AG04450 (cell line): Measurements from ENCODE around the gene ERP44. TPM values are rescaled to one million over a fixed set of nuclear protein-coding genes. Genes with fewer than 3 reads are reported as not detected.

Experiments used
- CTCF ChIA-PET: fragments of 300-600, 350-600 bp; formaldehyde crosslinking; extraction: SDS; loops from one replicate; lab custom pipeline; 2022; ENCODE audit warnings: antibody characterized with exemption, inconsistent platforms; lab: Charles Lee
- POLR2A ChIA-PET: fragments of 350-600 bp; formaldehyde crosslinking; extraction: SDS; loops from one replicate; lab custom pipeline; 2021; ENCODE audit warnings: antibody characterized with exemption, inconsistent platforms; lab: Yijun Ruan, JAX
- DNase-seq: peaks from one replicate; pipeline ENCODE4 v3.0.0-alpha.2; 2011; ENCODE audit warnings: low read depth, low spot score
- H3K27ac ChIP-seq: one replicate; pipeline ENCODE4 v1.5.1; 2012; ENCODE audit warnings: low read depth, low read length, control low read depth
- H3K27me3 ChIP-seq: one replicate; pipeline ENCODE4 v1.6.0; 2012; ENCODE audit warnings: low read length; ENCODE audit not compliant: control insufficient read depth, insufficient read depth
- H3K4me3 ChIP-seq: 2 replicates; pipeline ENCODE4 v1.5.1; 2011; ENCODE audit warnings: mild to moderate bottlenecking, low read depth, low read length, control low read depth
- H3K9me3 ChIP-seq: 2 replicates; pipeline ENCODE4 v1.5.1; 2012; ENCODE audit warnings: low read length; ENCODE audit not compliant: control insufficient read depth, insufficient read depth
- polyA plus RNA-seq: library from polyadenylated mRNA; depleted of rRNA; stranded (reverse); fragments of >200 nt; gene quantifications from 2 replicates; pipeline ENCODE4 v1.2.3, GENCODE V29; 2011
- TF ChIP-seq, protein P1 (sequence below): IDR thresholded peaks from 2 replicates; pipeline ENCODE4 v1.5.1; 2011; ENCODE audit warnings: low read depth, low read length, control low read depth, inconsistent platforms

ERP44 gene
- polyA plus RNA-seq, 1 experiment = 28.0 TPM

DNA sequence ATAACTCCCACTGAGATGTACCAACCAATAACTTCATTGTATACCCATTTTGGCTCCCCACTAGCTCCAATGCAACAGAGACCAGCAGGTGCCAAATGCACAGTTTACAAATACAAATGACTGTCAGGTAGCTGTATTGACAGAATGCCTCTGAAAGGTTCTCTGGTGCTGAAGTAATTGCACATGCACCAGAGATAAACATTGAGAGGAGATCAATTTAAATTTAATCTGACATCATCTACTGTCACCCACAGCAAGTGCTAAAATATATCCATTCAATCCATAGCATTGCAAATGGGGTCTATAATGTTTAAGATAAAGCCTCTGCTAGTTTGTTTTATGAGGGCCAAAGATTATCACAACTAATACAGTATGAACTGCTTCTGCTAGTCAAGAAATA, 112.2 kb downstream of the ERP44 start:
- H3K9me3 ChIP-seq = peaks cover 9% of the 10 kb centered on the region
- H3K27ac ChIP-seq = no peak overlapping the region
- TF ChIP-seq, protein P1, sequence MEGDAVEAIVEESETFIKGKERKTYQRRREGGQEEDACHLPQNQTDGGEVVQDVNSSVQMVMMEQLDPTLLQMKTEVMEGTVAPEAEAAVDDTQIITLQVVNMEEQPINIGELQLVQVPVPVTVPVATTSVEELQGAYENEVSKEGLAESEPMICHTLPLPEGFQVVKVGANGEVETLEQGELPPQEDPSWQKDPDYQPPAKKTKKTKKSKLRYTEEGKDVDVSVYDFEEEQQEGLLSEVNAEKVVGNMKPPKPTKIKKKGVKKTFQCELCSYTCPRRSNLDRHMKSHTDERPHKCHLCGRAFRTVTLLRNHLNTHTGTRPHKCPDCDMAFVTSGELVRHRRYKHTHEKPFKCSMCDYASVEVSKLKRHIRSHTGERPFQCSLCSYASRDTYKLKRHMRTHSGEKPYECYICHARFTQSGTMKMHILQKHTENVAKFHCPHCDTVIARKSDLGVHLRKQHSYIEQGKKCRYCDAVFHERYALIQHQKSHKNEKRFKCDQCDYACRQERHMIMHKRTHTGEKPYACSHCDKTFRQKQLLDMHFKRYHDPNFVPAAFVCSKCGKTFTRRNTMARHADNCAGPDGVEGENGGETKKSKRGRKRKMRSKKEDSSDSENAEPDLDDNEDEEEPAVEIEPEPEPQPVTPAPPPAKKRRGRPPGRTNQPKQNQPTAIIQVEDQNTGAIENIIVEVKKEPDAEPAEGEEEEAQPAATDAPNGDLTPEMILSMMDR = no peak
- no peak for DNase-seq
- H3K27me3 ChIP-seq = no peaks in the 10 kb centered on the region
- H3K4me3 ChIP-seq = no peak overlapping the region
- POLR2A ChIA-PET = no interaction called here
- CTCF ChIA-PET = interaction anchor here (1.2 kb wide), 1 partner anchor 42 kb away, joined by 4 read pairs; no protein-coding TSS in a partner anchor

DNA sequence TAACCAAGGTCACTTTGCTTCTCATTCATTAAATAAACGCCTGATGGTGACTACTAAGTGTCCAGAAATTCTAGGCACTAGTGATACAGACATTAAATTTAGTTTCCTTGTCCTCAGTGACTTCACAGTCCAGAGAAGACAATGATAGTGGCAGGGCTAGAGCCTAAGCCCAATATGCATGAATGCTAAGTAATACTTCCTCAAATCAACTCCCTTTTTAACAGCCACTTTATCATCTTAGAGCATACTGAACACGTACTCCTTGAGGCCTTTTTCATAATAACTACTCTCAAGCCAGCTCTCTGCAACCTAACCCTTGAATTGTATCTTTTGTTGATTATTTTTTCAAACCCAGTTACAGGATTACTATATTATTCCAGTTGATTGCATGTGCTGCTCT, 118.2 kb downstream of the ERP44 start:
- H3K9me3 ChIP-seq = no peaks in the 10 kb centered on the region
- H3K4me3 ChIP-seq = no peak overlapping the region
- ChIA-PET CTCF (interaction anchor here (0.5 kb wide), 1 partner anchor 67 kb away, joined by 3 read pairs; no protein-coding TSS in a partner anchor), POLR2A (no interaction called here)
- H3K27ac ChIP-seq = no peak overlapping the region
- no peaks in the 10 kb centered on the region for H3K27me3 ChIP-seq
- TF ChIP-seq, protein P1 = no peak
- DNase-seq = no peak

DNA sequence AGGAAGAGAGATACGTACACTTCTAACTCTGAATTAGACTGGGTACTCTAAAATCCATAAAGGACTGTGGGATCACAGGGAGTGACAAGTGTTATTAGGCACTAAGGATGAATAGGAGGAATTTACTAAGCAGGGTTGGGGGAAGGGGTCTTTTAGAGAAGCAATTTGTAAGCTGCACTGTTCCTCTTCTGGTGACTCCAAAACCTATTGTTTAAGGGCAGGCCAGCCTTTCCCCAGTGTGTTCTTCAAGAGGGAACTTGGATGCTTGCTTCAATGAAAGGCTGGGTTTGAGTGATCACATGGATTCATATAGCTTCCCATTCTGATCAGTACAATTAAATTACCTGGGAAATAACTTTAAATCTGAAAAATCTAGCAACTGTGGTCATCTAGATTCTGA, 120.6 kb downstream of the ERP44 start:
- Histone ChIP-seq H3K27me3 (no peaks in the 10 kb centered on the region), H3K27ac (no peak overlapping the region), H3K4me3 (no peak overlapping the region), H3K9me3 (no peaks in the 10 kb centered on the region)
- TF ChIP-seq, protein P1 = no peak
- ChIA-PET CTCF (interaction anchor here (0.7 to 0.9 kb wide), 2 partner anchors 140 to 153 kb away, joined by 4 to 5 read pairs; no protein-coding TSS in a partner anchor), POLR2A (no interaction called here)
- DNase-seq = no peak

DNA sequence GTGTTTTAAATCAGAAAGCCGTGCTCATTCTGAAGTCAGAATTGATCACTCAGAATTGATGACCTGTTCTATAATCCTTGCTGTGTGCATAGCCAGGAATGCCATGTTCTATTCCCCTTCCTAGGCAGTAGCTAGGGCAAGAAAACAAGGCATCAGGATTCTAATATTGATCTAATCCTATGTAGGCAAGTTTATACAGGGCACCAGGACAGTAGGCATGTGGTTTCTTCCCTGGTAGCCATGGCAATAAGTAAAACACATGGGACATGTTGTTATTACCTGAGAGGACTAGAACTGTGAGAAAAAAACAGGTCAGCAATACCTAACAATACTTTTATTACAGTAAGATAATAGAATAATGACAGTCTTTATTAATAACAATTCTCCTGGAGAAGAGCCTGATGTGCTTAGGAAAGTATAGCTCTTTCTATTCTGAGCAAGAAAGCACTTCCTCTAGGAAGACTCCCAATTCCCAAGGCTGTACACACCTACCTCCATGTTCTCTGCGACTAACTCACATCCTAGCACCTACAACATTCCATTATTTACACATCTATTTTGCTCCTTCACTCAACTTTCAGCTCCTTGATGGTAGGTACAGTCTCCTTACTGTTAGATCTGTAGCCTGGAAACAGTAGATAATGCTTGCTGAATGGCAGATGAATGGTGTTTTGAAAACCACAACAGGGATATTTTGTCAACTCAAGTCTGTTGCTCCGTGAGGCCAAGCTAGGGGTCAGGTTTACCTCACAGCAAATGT, 121.6 kb downstream of the ERP44 start:
- Histone ChIP-seq H3K4me3 (no peak overlapping the region), H3K27me3 (no peaks in the 10 kb centered on the region), H3K9me3 (no peaks in the 10 kb centered on the region), H3K27ac (no peak overlapping the region)
- ChIA-PET POLR2A (no interaction called here), CTCF (interaction anchor here (0.7 to 1.0 kb wide), 2 partner anchors 139 to 246 kb away, joined by 5 read pairs; no protein-coding TSS in a partner anchor)
- TF ChIP-seq, protein P1 = no peak
- no peak for DNase-seq

DNA sequence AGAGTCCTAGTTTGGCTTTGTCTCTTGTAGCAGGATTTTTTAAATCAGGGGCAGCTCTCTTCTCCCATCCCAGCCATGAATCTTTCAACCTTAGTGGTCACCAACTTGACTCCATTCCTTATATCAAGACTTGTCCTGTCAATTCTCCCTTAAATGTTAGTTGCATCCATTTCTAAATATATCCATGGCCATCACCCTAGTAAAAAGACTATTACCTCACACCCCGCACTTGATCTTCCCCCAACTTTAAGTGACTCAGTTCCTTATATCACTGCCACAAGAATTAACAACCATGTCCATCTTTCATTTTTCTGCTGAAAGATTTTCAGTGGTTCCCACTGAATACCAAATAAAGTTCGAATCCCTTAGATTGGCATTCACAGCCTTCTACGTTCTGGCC, 125.3 kb downstream of the ERP44 start:
- TF ChIP-seq, protein P1 = no peak
- no peak for DNase-seq
- no peaks in the 10 kb centered on the region for H3K9me3 ChIP-seq
- ChIA-PET CTCF (no interaction called here), POLR2A (no interaction called here)
- H3K27ac ChIP-seq = no peak overlapping the region
- H3K4me3 ChIP-seq = no peak overlapping the region
- no peaks in the 10 kb centered on the region for H3K27me3 ChIP-seq
